ENCODE results near the gene TLX3. TPM values are rescaled to one million over a fixed set of nuclear protein-coding genes. Genes with fewer than 3 reads are reported as not detected.

Gene TLX3
- total RNA-seq, 4 donors from 2014 or later: not detected

DNA sequence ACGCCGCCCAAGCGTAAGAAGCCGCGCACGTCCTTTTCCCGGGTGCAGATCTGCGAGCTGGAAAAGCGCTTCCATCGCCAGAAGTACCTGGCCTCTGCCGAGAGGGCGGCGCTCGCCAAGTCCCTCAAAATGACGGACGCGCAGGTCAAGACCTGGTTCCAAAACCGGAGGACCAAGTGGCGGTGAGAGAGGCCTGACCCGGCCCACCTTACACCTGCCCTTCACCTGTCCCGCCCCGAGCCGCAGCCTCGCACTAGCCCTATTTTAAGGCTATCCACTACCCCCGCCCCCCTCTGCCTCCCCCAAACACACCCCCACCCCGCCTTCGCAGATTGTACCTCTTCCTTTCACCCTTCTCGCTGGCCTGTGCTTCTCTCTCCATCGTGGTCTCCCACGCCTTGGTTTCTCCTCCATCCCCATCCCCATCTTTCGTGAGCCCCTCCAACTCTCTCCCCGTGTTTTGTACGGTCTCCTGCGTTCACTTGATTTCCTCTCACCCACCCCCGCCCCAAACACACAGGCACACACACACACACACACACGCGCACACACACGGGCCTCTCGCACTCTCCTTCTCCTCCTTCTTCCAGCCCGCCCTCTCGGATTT is 1.3 kb downstream of the TLX3 start:
- DNase-seq (ENCODE audit: low spot score in 2 of 2): peak in 1 of 2 donors; percentile 72
- TF ChIP-seq CTCF (IDR thresholded peaks at IDR 0.05) (peak in 1 of 2 donors; percentile 31), POLR2A (IDR thresholded peaks at IDR 0.05) (no peak)
- H3K27ac ChIP-seq: no peak overlapping the region
- H3K4me1 ChIP-seq: peaks cover 70% of the 10 kb centered on the region
- H3K9me3 ChIP-seq: no peaks in the 10 kb centered on the region
- H3K27me3 ChIP-seq: peaks cover 100% of the 10 kb centered on the region
- 5% methylated on average over 29 of the region's 41 CpGs for WGBS
- H3K4me3 ChIP-seq: peak overlapping the region; percentile 35
- H3K36me3 ChIP-seq: no peaks in the 10 kb centered on the region

DNA sequence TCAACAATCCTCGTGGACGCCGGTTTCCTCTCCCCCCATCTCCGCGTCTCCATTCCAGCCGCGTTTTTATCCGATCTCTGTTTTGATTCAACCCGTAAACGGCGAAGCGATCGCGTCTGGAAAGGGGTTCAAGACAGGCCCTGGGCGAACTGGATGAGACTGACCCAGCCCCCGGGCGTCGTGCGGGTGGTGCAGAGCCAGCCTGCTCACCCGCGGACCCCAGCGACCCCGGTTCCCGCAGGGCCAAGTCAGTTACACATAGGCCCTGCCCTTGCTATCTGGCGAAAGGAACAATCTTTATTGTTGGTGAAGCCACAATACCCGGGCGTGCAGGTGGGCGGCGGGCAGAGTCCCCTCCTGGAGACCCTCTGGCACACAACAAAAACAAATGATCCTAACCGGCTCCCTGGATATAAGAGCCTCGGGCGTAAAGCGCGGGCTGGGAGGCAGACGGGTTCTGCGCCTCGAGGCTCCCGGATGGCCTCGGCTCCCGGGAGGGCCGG is 1.8 kb downstream of the TLX3 start:
- WGBS: 3% methylated on average over 33 of the region's 41 CpGs
- peak in 1 of 2 donors; percentile 75 for DNase-seq (ENCODE audit: low spot score in 2 of 2)

GRCh38 chr5:171311322-171312077 is 2.5 kb downstream of the TLX3 start:
- peaks cover 82% of the 10 kb centered on the region for H3K4me1 ChIP-seq
- TF ChIP-seq POLR2A (IDR thresholded peaks at IDR 0.05) (no peak), EP300 (IDR thresholded peaks at IDR 0.05) (no peak), CTCF (IDR thresholded peaks at IDR 0.05) (no peak), POLR2AphosphoS5 (IDR thresholded peaks at IDR 0.05) (no peak)
- peak overlapping the region; percentile 35 for H3K4me3 ChIP-seq
- H3K27me3 ChIP-seq: peaks cover 100% of the 10 kb centered on the region
- no peaks in the 10 kb centered on the region for H3K36me3 ChIP-seq
- WGBS: 2% methylated on average over 32 of the region's 74 CpGs
- no peak overlapping the region for H3K27ac ChIP-seq
- no peaks in the 10 kb centered on the region for H3K9me3 ChIP-seq
- peak in 1 of 2 donors; percentile 72 for DNase-seq (ENCODE audit: low spot score in 2 of 2)

More for the DNA sequence above, 1.8 kb downstream of the TLX3 start:
- peak overlapping the region; percentile 35 for H3K4me3 ChIP-seq
- no peak overlapping the region for H3K27ac ChIP-seq
- no peaks in the 10 kb centered on the region for H3K36me3 ChIP-seq
- H3K9me3 ChIP-seq: no peaks in the 10 kb centered on the region
- H3K4me1 ChIP-seq: peaks cover 75% of the 10 kb centered on the region
- H3K27me3 ChIP-seq: peaks cover 100% of the 10 kb centered on the region
- TF ChIP-seq POLR2AphosphoS5 (IDR thresholded peaks at IDR 0.05) (no peak), EP300 (IDR thresholded peaks at IDR 0.05) (no peak)

DNA sequence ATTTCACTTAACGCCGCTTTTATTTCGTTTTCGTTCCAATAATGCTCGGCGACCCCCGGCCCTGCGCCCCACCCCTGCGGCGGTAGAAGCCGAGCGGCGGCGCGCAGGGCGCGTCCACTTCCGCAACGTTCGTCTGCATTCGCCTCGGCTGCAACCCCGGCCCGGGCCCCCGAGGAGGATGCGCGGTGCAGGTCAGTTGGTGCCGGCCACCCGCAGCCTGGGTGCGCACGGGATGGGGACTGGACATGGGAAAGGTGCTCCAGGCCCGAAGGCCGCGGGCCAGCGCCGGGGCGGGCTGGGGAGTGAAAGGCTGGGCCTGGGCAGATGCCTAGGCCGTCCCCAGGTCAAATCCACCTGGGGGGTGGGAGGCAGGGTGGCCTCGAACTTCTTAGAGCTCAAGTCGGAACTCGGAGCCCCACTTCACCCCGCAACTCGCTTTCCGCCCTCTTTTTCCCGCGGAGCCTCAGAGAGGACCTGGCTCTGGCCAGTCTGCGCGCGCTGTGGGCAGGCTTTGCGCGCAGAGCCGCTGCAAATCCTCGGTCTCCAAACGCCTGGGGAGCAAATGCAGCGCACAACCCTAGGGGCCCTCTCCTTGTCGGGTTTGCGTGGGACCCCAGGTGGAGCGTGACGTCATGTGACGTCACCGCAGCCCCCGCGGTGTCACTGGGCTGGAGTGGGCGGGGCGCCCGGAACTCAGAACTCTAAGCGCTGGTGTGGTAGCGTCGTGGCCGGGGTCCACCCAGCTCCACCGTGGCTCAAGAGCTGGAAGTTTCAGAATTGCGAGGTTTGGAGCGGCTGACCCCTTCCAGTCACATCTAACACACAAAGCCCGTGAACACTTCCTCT is 3.3 kb downstream of the TLX3 start:
- peak in 1 of 2 donors; percentile 76 for DNase-seq (ENCODE audit: low spot score in 2 of 2)
- peaks cover 89% of the 10 kb centered on the region for H3K4me1 ChIP-seq
- H3K4me3 ChIP-seq: peak overlapping the region; percentile 35
- H3K9me3 ChIP-seq: no peaks in the 10 kb centered on the region
- H3K27me3 ChIP-seq: peaks cover 100% of the 10 kb centered on the region
- no peak overlapping the region for H3K27ac ChIP-seq
- WGBS: 2% methylated on average over 51 of the region's 74 CpGs
- no peak for TF ChIP-seq POLR2AphosphoS5 (IDR thresholded peaks at IDR 0.05)
- no peak for TF ChIP-seq CTCF (IDR thresholded peaks at IDR 0.05)
- TF ChIP-seq EP300 (IDR thresholded peaks at IDR 0.05): no peak
- no peaks in the 10 kb centered on the region for H3K36me3 ChIP-seq

GRCh38 chr5:171313481-171314206 is 4.6 kb downstream of the TLX3 start:
- DNase-seq (ENCODE audit: low spot score in 2 of 2): no peak
- 10% methylated on average over 36 of the region's 37 CpGs for WGBS
- no peak overlapping the region for H3K4me3 ChIP-seq
- H3K27ac ChIP-seq: no peak overlapping the region
- H3K36me3 ChIP-seq: no peaks in the 10 kb centered on the region
- peaks cover 80% of the 10 kb centered on the region for H3K4me1 ChIP-seq
- no peak for TF ChIP-seq CTCF (IDR thresholded peaks at IDR 0.05)
- H3K27me3 ChIP-seq: peaks cover 100% of the 10 kb centered on the region
- H3K9me3 ChIP-seq: no peaks in the 10 kb centered on the region

Measured in suprapubic skin (tissue), 4 donors.